Mesodermal cell (in vitro differentiated cells): Measurements from ENCODE around the gene LGALS9C.
"Not testable (repeated sequence)": the region's sequence is repeated elsewhere in the genome, so short reads cannot be mapped to it uniquely, and the experiment has no call there.

Experiments
- H3K27ac ChIP-seq: 2 replicates; pipeline ENCODE4 v1.7.0; 2013; ENCODE audit warnings: mild to moderate bottlenecking, low read depth, low read length, moderate library complexity; ENCODE audit not compliant: severe bottlenecking
- H3K36me3 ChIP-seq: 2 replicates; pipeline ENCODE4 v1.7.1; 2013; ENCODE audit warnings: mild to moderate bottlenecking, low read length, moderate library complexity; ENCODE audit not compliant: control insufficient read depth, insufficient read depth
- H3K4me1 ChIP-seq: one replicate; pipeline ENCODE4 v1.7.1; 2013; ENCODE audit warnings: mild to moderate bottlenecking, low read length; ENCODE audit not compliant: insufficient read depth, control insufficient read depth, poor library complexity, severe bottlenecking
- H3K4me3 ChIP-seq: 2 replicates; pipeline ENCODE4 v1.7.0; 2013; ENCODE audit warnings: low read length, control low read depth, mild to moderate bottlenecking; ENCODE audit not compliant: insufficient read depth, poor library complexity, severe bottlenecking; ENCODE audit errors: extremely low read depth
- H3K9me3 ChIP-seq: 2 replicates; pipeline ENCODE4 v1.7.1; 2013; ENCODE audit warnings: mild to moderate bottlenecking, low read length, moderate library complexity; ENCODE audit not compliant: control insufficient read depth
- WGBS, 2 experiments: methylation state at CpG; one replicate each; pipeline ENCODE4 v1.1.5; 2013; ENCODE audit warnings: missing lambda C conversion rate in 2 of 2; ENCODE audit not compliant: insufficient coverage in 2 of 2; 5-methylcytosine and 5-hydroxymethylcytosine counted together

The LGALS9C gene

GRCh38 chr17:18463831-18464502 lies 12.6 kb upstream of the LGALS9C start:
- H3K4me3 ChIP-seq, H3K9me3 ChIP-seq, H3K4me1 ChIP-seq, H3K27ac ChIP-seq, H3K36me3 ChIP-seq: not testable (repeated sequence)
- WGBS, 2 experiments: 84 to 91% methylated on average over 4 to 7 of the region's 11 CpGs

GRCh38 chr17:18466250-18466983 lies 10.2 kb upstream of the LGALS9C start:
- H3K9me3 ChIP-seq, H3K4me3 ChIP-seq, H3K4me1 ChIP-seq, H3K27ac ChIP-seq, H3K36me3 ChIP-seq: not testable (repeated sequence)
- WGBS, 2 experiments: 86 to 100% methylated on average over 1 of the region's 6 CpGs

- not testable (repeated sequence) for H3K4me3 ChIP-seq, H3K9me3 ChIP-seq, H3K27ac ChIP-seq, H3K36me3 ChIP-seq, H3K4me1 ChIP-seq
- WGBS, 2 experiments: 79 to 90% methylated on average over 2 to 3 of the region's 5 CpGs
Measured at GRCh38 chr17:18467001-18467400, 9.6 kb upstream of the LGALS9C start.

- not testable (repeated sequence) for H3K4me1 ChIP-seq, H3K36me3 ChIP-seq, H3K4me3 ChIP-seq, H3K27ac ChIP-seq, H3K9me3 ChIP-seq
- 83 to 100% methylated on average over 4 to 7 of the region's 10 CpGs for WGBS, 2 experiments
Measured at GRCh38 chr17:18468472-18469171, 8.0 kb upstream of the LGALS9C start.

- not testable (repeated sequence) for H3K9me3 ChIP-seq, H3K4me1 ChIP-seq, H3K27ac ChIP-seq, H3K4me3 ChIP-seq, H3K36me3 ChIP-seq
- WGBS, 2 experiments: 100% methylated on average over 1 of the region's 2 CpGs
Measured at GRCh38 chr17:18469837-18470236, 6.8 kb upstream of the LGALS9C start.

GRCh38 chr17:18470345-18470930 lies 6.2 kb upstream of the LGALS9C start:
- H3K36me3 ChIP-seq, H3K4me1 ChIP-seq, H3K27ac ChIP-seq, H3K4me3 ChIP-seq, H3K9me3 ChIP-seq: not testable (repeated sequence)
- no CpG with 5 or more reads among the region's 11 CpGs for WGBS, 2 experiments

- not testable (repeated sequence) for H3K9me3 ChIP-seq, H3K27ac ChIP-seq, H3K36me3 ChIP-seq, H3K4me1 ChIP-seq, H3K4me3 ChIP-seq
- WGBS, 2 experiments: no CpG with 5 or more reads among the region's 4 CpGs
Measured at GRCh38 chr17:18473967-18474366, 2.6 kb upstream of the LGALS9C start.

- H3K27ac ChIP-seq, H3K9me3 ChIP-seq, H3K4me3 ChIP-seq, H3K4me1 ChIP-seq, H3K36me3 ChIP-seq: not testable (repeated sequence)
- 70% methylated on average over 2 of the region's 7 CpGs; no CpG with 5 or more reads in 1 of the 2 experiments for WGBS, 2 experiments
Measured at GRCh38 chr17:18474754-18475153, 1.8 kb upstream of the LGALS9C start.

GRCh38 chr17:18477367-18477766 lies 778 bp downstream of the LGALS9C start:
- H3K36me3 ChIP-seq, H3K4me3 ChIP-seq, H3K9me3 ChIP-seq, H3K4me1 ChIP-seq, H3K27ac ChIP-seq: not testable (repeated sequence)
- WGBS, 2 experiments: no CpG with 5 or more reads among the region's 5 CpGs

- H3K4me3 ChIP-seq, H3K9me3 ChIP-seq: not testable (repeated sequence)
- WGBS, 2 experiments: 80% methylated on average over 4 of the region's 12 CpGs; no CpG with 5 or more reads in 1 of the 2 experiments
Measured at GRCh38 chr17:18478362-18478761, 1.8 kb downstream of the LGALS9C start.

More at GRCh38 chr17:18478362-18478761, 1.8 kb downstream of the LGALS9C start:
- H3K4me1 ChIP-seq, H3K36me3 ChIP-seq, H3K27ac ChIP-seq: not testable (repeated sequence)
